K562 (cell line): ENCODE results near the gene PSMD13. TPM values are rescaled to one million over a fixed set of nuclear protein-coding genes. Genes with fewer than 3 reads are reported as not detected.

Experiments
- CHD1 ChIP-seq: fragments of 200-600 bp; sonication (generic); IDR thresholded peaks from one replicate; pipeline ENCODE4 v1.6.1; 2012; ENCODE audit warnings: mild to moderate bottlenecking, moderate library complexity, low read length, inconsistent platforms
- CREB1 ChIP-seq, 2 experiments: sonication (generic) in 1 of 2; formaldehyde crosslinking in 1 of 2; IDR thresholded peaks; 2 replicates each; pipeline versions ENCODE4 v1.6.1 to v1.8.0; 2012 to 2022; ENCODE audit warnings: inconsistent platforms in 1 of 2, mild to moderate bottlenecking in 1 of 2, missing genetic modification reagents in 1 of 2, moderate library complexity in 1 of 2
- DPF2 ChIP-seq: fragments of 450-650 bp; IDR thresholded peaks from 2 replicates; pipeline ENCODE4 v1.6.1; 2016
- EHMT2 ChIP-seq: fragments of 450-650 bp; IDR thresholded peaks from 2 replicates; pipeline ENCODE4 v1.6.1; 2018; ENCODE audit warnings: antibody characterized with exemption
- HDAC1 ChIP-seq, 2 experiments: fragments of 450-650 bp; IDR thresholded peaks; 2 replicates each; pipeline ENCODE4 v1.6.1; 2016 to 2017; ENCODE audit warnings: inconsistent platforms in 1 of 2, mild to moderate bottlenecking in 1 of 2, moderate library complexity in 1 of 2
- MCM5 ChIP-seq: fragments of 450-650 bp; IDR thresholded peaks from 2 replicates; pipeline ENCODE4 v1.6.1; 2016; ENCODE audit warnings: low read depth
- MCM7 ChIP-seq, 2 experiments: fragments of 450-650 bp; IDR thresholded peaks; 2 replicates each; pipeline ENCODE4 v1.6.1; 2016 to 2018
- MEIS2 ChIP-seq: fragments of 450-650 bp; IDR thresholded peaks from 2 replicates; pipeline ENCODE4 v1.6.1; 2014; ENCODE audit warnings: mild to moderate bottlenecking; ENCODE audit not compliant: partially characterized antibody
- NUFIP1 ChIP-seq: fragments of 450-650 bp; IDR thresholded peaks from 2 replicates; pipeline ENCODE4 v1.6.1; 2018; ENCODE audit not compliant: partially characterized antibody
- PCBP2 ChIP-seq: fragments of 200-400 bp; formaldehyde crosslinking; IDR thresholded peaks from 2 replicates; pipeline ENCODE4 v1.6.1; 2018; ENCODE audit warnings: low read length, low read depth, mild to moderate bottlenecking, moderate library complexity; ENCODE audit not compliant: poor library complexity, severe bottlenecking
- POLR2A ChIP-seq: fragments of 450-650 bp; conservative IDR thresholded peaks from 2 replicates; pipeline ENCODE4 v1.6.1; 2016
- SRSF9 ChIP-seq: fragments of 200-400 bp; formaldehyde crosslinking; IDR thresholded peaks from 2 replicates; pipeline ENCODE4 v1.6.1; 2017; ENCODE audit warnings: low read depth, low read length, borderline replicate concordance
- ZNF121 ChIP-seq: sonication (generic); formaldehyde crosslinking; conservative IDR thresholded peaks from 2 replicates; pipeline ENCODE4 v1.8.0; 2022; ENCODE audit warnings: missing genetic modification reagents
- ZNF561 ChIP-seq: fragments of 450-650 bp; formaldehyde crosslinking; conservative IDR thresholded peaks from 2 replicates; pipeline ENCODE4 v1.4.0; 2020; ENCODE audit warnings: mild to moderate bottlenecking, moderate library complexity
- ZNF584 ChIP-seq: fragments of 200-800 bp; sonication (Bioruptor generic); IDR thresholded peaks from 2 replicates; pipeline ENCODE4 v1.6.1; 2016; ENCODE audit warnings: low read depth, mild to moderate bottlenecking, missing genetic modification characterization, missing compliant biosample characterization
- polyA plus RNA-seq, 8 experiments: library from polyadenylated mRNA; depleted of rRNA in 4 of 8; stranded (reverse) in 5 of 8; unstranded in 3 of 8; fragments of >200 nt; fragmentation: Nextera tagmentation in 2 of 8; fragmentation: Illumina TruSeq in 1 of 8; extraction: Ambion mirVana in 2 of 8; extraction: Trizol in 1 of 8; gene quantifications; 2 replicates each; pipeline versions ENCODE4 v1.2.1 to v1.2.3, GENCODE V29; 2011 to 2014; ENCODE audit warnings: inconsistent platforms in 1 of 8, missing spikeins in 1 of 8
- total RNA-seq, 7 experiments: library from RNA; depleted of rRNA in 6 of 7; stranded (reverse); fragments of >200 nt in 6 of 7; fragmentation: Illumina TruSeq in 2 of 7; extraction: Trizol in 2 of 7; gene quantifications; 2 replicates each; pipeline versions ENCODE4 v1.2.1 to v1.2.3, GENCODE V29; 2011 to 2021; ENCODE audit warnings: low replicate concordance in 1 of 7
- TF ChIP-seq, protein P1 (sequence below): fragments of 450-650 bp; formaldehyde crosslinking; IDR thresholded peaks from 2 replicates; pipeline ENCODE4 v1.4.0; 2020; ENCODE audit warnings: mild to moderate bottlenecking, moderate library complexity
- TF ChIP-seq, protein P2 (sequence below): sonication (generic); formaldehyde crosslinking; IDR thresholded peaks from 2 replicates; pipeline ENCODE4 v1.8.1; 2022; ENCODE audit warnings: missing genetic modification reagents
- TF ChIP-seq, protein P3 (sequence below): sonication (generic); formaldehyde crosslinking; IDR thresholded peaks from 2 replicates; pipeline ENCODE4 v1.5.0; 2020; ENCODE audit warnings: missing genetic modification reagents
- TF ChIP-seq, protein P4 (sequence below): fragments of 450-650 bp; IDR thresholded peaks from 2 replicates; pipeline ENCODE4 v1.7.0; 2016; ENCODE audit warnings: borderline replicate concordance
- TF ChIP-seq, protein P5 (sequence below): sonication (generic); formaldehyde crosslinking; IDR thresholded peaks from 2 replicates; pipeline ENCODE4 v1.4.0; 2020; ENCODE audit warnings: mild to moderate bottlenecking, missing genetic modification reagents

PSMD13 gene
- total and polyA plus RNA-seq, 9 of the 15 experiments (the other 6 are each of a cell fraction or from before 2014, with no cell fraction given), result 185 to 383 (median 267) TPM

DNA sequence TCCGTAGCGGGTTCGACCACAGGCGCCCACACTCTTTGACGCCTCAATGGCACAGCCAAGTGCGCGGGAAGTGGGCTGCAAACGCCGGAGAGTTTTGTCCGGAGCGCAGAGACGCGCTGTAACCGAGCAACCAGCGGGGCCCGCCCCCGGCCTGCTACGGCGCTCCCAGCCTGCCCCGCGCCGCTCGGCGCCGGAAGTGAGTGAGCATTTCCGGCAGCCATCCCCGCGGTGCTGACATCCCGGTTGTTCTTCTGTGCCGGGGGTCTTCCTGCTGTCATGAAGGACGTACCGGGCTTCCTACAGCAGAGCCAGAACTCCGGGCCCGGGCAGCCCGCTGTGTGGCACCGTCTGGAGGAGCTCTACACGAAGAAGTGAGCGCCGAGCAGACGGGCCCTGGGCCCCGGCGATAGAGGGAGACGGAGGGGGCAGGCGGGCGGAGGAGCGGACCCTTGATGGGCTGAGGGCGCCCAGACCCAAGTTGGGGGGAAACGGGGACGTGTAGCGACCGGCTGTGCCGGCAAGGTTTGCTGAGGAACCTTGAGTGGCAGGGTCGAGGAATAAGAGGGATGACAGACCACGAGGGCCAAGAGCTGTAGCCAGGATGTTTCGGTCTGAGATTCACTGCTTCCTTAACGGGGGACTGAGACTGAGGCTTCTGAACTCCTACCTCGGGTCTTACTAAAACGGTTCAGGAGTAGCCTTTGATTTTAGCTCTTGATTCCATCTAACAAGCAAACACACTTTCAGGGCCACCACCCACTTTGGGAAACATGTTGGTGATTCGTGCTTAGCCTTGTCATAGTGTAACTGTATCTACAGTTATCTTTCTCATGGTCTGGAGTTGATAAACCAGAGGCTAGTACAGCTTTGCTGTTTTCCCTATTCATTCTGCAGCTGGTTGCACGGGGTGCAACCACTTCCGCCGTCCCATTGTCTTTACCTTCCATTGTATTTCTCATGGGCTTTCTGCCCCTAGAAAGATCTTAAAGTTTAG lies at the start of gene PSMD13 (continued):
- TF ChIP-seq ZNF121 (no peak), ZNF561 (CRISPR knock-in tag) (no peak), MEIS2 (no peak), DPF2 (no peak), PCBP2 (no peak), MCM7 (IDR thresholded peaks at IDR 0.05) (no peak), ZNF584 (CRISPR knock-in tag) (no peak), SRSF9 (no peak), CREB1 (IDR thresholded peaks at IDR 0.05) (0 out of 2 replicates have a peak, but pooled peaks have one; percentile 26), CREB1 (CRISPR knock-in tag; IDR thresholded peaks at IDR 0.05) (peak; percentile 76), EHMT2 (no peak), CHD1 (peak; percentile 7), POLR2A (peak; percentile 84), NUFIP1 (no peak), MCM5 (no peak), HDAC1 (IDR thresholded peaks at IDR 0.05) (peak in 1 of 2 experiments; percentile 93; a peak in 2 of 4 replicates)
- TF ChIP-seq, protein P1, sequence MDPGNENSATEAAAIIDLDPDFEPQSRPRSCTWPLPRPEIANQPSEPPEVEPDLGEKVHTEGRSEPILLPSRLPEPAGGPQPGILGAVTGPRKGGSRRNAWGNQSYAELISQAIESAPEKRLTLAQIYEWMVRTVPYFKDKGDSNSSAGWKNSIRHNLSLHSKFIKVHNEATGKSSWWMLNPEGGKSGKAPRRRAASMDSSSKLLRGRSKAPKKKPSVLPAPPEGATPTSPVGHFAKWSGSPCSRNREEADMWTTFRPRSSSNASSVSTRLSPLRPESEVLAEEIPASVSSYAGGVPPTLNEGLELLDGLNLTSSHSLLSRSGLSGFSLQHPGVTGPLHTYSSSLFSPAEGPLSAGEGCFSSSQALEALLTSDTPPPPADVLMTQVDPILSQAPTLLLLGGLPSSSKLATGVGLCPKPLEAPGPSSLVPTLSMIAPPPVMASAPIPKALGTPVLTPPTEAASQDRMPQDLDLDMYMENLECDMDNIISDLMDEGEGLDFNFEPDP (CRISPR knock-in tag), result no peak
- TF ChIP-seq, protein P2, sequence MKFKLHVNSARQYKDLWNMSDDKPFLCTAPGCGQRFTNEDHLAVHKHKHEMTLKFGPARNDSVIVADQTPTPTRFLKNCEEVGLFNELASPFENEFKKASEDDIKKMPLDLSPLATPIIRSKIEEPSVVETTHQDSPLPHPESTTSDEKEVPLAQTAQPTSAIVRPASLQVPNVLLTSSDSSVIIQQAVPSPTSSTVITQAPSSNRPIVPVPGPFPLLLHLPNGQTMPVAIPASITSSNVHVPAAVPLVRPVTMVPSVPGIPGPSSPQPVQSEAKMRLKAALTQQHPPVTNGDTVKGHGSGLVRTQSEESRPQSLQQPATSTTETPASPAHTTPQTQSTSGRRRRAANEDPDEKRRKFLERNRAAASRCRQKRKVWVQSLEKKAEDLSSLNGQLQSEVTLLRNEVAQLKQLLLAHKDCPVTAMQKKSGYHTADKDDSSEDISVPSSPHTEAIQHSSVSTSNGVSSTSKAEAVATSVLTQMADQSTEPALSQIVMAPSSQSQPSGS (CRISPR knock-in tag), result no peak
- TF ChIP-seq, protein P3, sequence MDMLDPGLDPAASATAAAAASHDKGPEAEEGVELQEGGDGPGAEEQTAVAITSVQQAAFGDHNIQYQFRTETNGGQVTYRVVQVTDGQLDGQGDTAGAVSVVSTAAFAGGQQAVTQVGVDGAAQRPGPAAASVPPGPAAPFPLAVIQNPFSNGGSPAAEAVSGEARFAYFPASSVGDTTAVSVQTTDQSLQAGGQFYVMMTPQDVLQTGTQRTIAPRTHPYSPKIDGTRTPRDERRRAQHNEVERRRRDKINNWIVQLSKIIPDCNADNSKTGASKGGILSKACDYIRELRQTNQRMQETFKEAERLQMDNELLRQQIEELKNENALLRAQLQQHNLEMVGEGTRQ (CRISPR knock-in tag), result no peak
- TF ChIP-seq, protein P4, sequence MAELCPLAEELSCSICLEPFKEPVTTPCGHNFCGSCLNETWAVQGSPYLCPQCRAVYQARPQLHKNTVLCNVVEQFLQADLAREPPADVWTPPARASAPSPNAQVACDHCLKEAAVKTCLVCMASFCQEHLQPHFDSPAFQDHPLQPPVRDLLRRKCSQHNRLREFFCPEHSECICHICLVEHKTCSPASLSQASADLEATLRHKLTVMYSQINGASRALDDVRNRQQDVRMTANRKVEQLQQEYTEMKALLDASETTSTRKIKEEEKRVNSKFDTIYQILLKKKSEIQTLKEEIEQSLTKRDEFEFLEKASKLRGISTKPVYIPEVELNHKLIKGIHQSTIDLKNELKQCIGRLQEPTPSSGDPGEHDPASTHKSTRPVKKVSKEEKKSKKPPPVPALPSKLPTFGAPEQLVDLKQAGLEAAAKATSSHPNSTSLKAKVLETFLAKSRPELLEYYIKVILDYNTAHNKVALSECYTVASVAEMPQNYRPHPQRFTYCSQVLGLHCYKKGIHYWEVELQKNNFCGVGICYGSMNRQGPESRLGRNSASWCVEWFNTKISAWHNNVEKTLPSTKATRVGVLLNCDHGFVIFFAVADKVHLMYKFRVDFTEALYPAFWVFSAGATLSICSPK, result no peak; the same call in 1 of the 2 replicates
- TF ChIP-seq, protein P5, sequence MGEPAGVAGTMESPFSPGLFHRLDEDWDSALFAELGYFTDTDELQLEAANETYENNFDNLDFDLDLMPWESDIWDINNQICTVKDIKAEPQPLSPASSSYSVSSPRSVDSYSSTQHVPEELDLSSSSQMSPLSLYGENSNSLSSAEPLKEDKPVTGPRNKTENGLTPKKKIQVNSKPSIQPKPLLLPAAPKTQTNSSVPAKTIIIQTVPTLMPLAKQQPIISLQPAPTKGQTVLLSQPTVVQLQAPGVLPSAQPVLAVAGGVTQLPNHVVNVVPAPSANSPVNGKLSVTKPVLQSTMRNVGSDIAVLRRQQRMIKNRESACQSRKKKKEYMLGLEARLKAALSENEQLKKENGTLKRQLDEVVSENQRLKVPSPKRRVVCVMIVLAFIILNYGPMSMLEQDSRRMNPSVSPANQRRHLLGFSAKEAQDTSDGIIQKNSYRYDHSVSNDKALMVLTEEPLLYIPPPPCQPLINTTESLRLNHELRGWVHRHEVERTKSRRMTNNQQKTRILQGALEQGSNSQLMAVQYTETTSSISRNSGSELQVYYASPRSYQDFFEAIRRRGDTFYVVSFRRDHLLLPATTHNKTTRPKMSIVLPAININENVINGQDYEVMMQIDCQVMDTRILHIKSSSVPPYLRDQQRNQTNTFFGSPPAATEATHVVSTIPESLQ (CRISPR knock-in tag), result 0 out of 2 replicates have a peak, but pooled peaks have one; percentile 50
